GM23248 (cell line): ENCODE results near the gene CCL22. TPM values are rescaled to one million over a fixed set of nuclear protein-coding genes. Genes with fewer than 3 reads are reported as not detected.

Source experiments
- DNase-seq: peaks from one replicate; pipeline ENCODE4 v3.0.0-alpha.2; 2015
- H2AFZ ChIP-seq: fragments of 200-600 bp; sonication (generic); 2 replicates; pipeline ENCODE4 v1.6.1; 2016; ENCODE audit warnings: antibody characterized with exemption
- H3F3A ChIP-seq: fragments of 200-600 bp; sonication (generic); 2 replicates; pipeline ENCODE4 v1.6.1; 2016; ENCODE audit warnings: mild to moderate bottlenecking, antibody characterized with exemption, mixed run types; ENCODE audit not compliant: insufficient read depth
- H3K27ac ChIP-seq: fragments of 200-600 bp; sonication (generic); 2 replicates; pipeline ENCODE4 v1.5.1; 2016; ENCODE audit warnings: mild to moderate bottlenecking
- H3K27me3 ChIP-seq: fragments of 200-600 bp; sonication (generic); replicated peaks from 2 replicates; pipeline ENCODE4 v1.6.1; 2016; ENCODE audit warnings: mild to moderate bottlenecking; ENCODE audit not compliant: insufficient read depth
- H3K36me3 ChIP-seq: fragments of 200-600 bp; sonication (generic); 2 replicates; pipeline ENCODE4 v1.6.1; 2016; ENCODE audit warnings: low read depth, mild to moderate bottlenecking
- H3K4me1 ChIP-seq: fragments of 200-600 bp; sonication (generic); 2 replicates; pipeline ENCODE4 v1.6.1; 2016; ENCODE audit warnings: mild to moderate bottlenecking; ENCODE audit not compliant: insufficient read depth
- H3K4me2 ChIP-seq: fragments of 200-600 bp; sonication (generic); one replicate; pipeline ENCODE4 v1.6.1; 2016; ENCODE audit warnings: mild to moderate bottlenecking; ENCODE audit not compliant: unreplicated experiment
- H3K4me3 ChIP-seq: fragments of 200-600 bp; sonication (generic); 2 replicates; pipeline ENCODE4 v1.5.1; 2016; ENCODE audit warnings: mild to moderate bottlenecking
- H3K79me2 ChIP-seq: fragments of 200-600 bp; sonication (generic); 2 replicates; pipeline ENCODE4 v1.6.1; 2016; ENCODE audit warnings: mild to moderate bottlenecking; ENCODE audit not compliant: insufficient read depth
- H3K9ac ChIP-seq: fragments of 200-600 bp; sonication (generic); 2 replicates; pipeline ENCODE4 v1.6.1; 2016; ENCODE audit warnings: mild to moderate bottlenecking
- H3K9me2 ChIP-seq: fragments of 200-600 bp; sonication (generic); 2 replicates; pipeline ENCODE4 v1.6.1; 2016; ENCODE audit warnings: mixed run types, mild to moderate bottlenecking, moderate library complexity; ENCODE audit not compliant: insufficient read depth
- H3K9me3 ChIP-seq: fragments of 200-600 bp; sonication (generic); one replicate; pipeline ENCODE4 v1.6.1; 2017; ENCODE audit warnings: low read depth
- H4K20me1 ChIP-seq: fragments of 200-600 bp; sonication (generic); 2 replicates; pipeline ENCODE4 v1.6.0; 2016; ENCODE audit not compliant: insufficient read depth
- EZH2 ChIP-seq: fragments of 200-600 bp; sonication (generic); IDR thresholded peaks from 2 replicates; pipeline ENCODE4 v1.6.1; 2018; ENCODE audit warnings: antibody characterized with exemption, mild to moderate bottlenecking; ENCODE audit not compliant: insufficient read depth, poor library complexity, severe bottlenecking
- EZH2phosphoT487 ChIP-seq: fragments of 200-600 bp; sonication (generic); IDR thresholded peaks from 2 replicates; pipeline ENCODE4 v1.6.1; 2018; ENCODE audit warnings: antibody characterized with exemption, moderate library complexity, mild to moderate bottlenecking, low read depth; ENCODE audit not compliant: insufficient read depth
- WGBS, 2 experiments: methylation state at CpG; one replicate each; pipeline ENCODE4 v1.1.6; 2015 to 2017; ENCODE audit warnings: low lambda C conversion rate in 2 of 2, low coverage in 1 of 2; ENCODE audit errors: missing lambda C conversion rate in 2 of 2; 5-methylcytosine and 5-hydroxymethylcytosine counted together
- in situ Hi-C: fragments of 300-500 bp; cut with MboI; formaldehyde crosslinking; loops from 2 replicates; pipeline ENCODE4 v1.15.0; 2020
- polyA plus RNA-seq: library from polyadenylated mRNA; unstranded; fragments of >200 nt; fragmentation: Nextera tagmentation; extraction: Ambion mirVana; gene quantifications from 2 replicates; pipeline ENCODE4 v1.2.1, GENCODE V29; 2016
- total RNA-seq: library from RNA; depleted of rRNA; stranded (reverse); fragments of >200 nt; shearing (Covaris generic); gene quantifications from 2 replicates; pipeline ENCODE4 v1.2.3, GENCODE V29; 2014

CCL22 gene
- total and polyA plus RNA-seq, 2 experiments from 2014 or later: 0.10 TPM; not detected in 1

- Histone ChIP-seq H3K79me2 (no peaks in the 10 kb centered on the region), H3K4me1 (no peaks in the 10 kb centered on the region), H3K9me3 (no peaks in the 10 kb centered on the region), H3F3A (no peaks in the 10 kb centered on the region), H3K36me3 (no peaks in the 10 kb centered on the region), H3K27me3 (no peaks in the 10 kb centered on the region; the same call in 1 of the 2 replicates), H3K27ac (no peak within 1 kb of the TSS), H4K20me1 (no peaks in the 10 kb centered on the region), H3K4me2 (no peak within 1 kb of the TSS), H3K9me2 (no peaks in the 10 kb centered on the region), H2AFZ (no peak within 1 kb of the TSS), H3K9ac (no peak within 1 kb of the TSS), H3K4me3 (no peak within 1 kb of the TSS)
- no peak for TF ChIP-seq EZH2phosphoT487
- TF ChIP-seq EZH2: no peak
- 68 to 70% methylated on average over 17 of the region's 17 CpGs for WGBS, 2 experiments
- no peak for DNase-seq
- in situ Hi-C loops: no loop called here
These were observed 45.6 kb downstream of the CCL22 start, which contains the start of gene CCL17 for GRCh38 chr16:57403965-57404817. CCL17 (plus strand) TSS chr16:57404767; CDS start chr16:57413933, 9,166 bp downstream.

- Histone ChIP-seq H3K9me3 (no peaks in the 10 kb centered on the region), H3K36me3 (no peaks in the 10 kb centered on the region), H3K27me3 (no peaks in the 10 kb centered on the region; the same call in 1 of the 2 replicates), H3K4me3 (no peak overlapping the region), H3K9me2 (no peaks in the 10 kb centered on the region), H3K4me2 (no peak overlapping the region), H3K9ac (no peak overlapping the region), H4K20me1 (no peaks in the 10 kb centered on the region), H3K27ac (no peak overlapping the region), H2AFZ (no peak overlapping the region), H3K4me1 (no peaks in the 10 kb centered on the region), H3K79me2 (no peaks in the 10 kb centered on the region), H3F3A (no peaks in the 10 kb centered on the region)
- WGBS, 2 experiments: 32 to 35% methylated on average over 3 of the region's 3 CpGs
- in situ Hi-C loops: no loop called here
- DNase-seq: peak; percentile 23
- TF ChIP-seq EZH2phosphoT487 (no peak), EZH2 (no peak)
These were observed 46.5 kb downstream of the CCL22 start for GRCh38 chr16:57405097-57405496.

- Histone ChIP-seq H2AFZ (no peak overlapping the region), H3K4me1 (no peaks in the 10 kb centered on the region), H3K4me3 (no peak overlapping the region), H3F3A (no peaks in the 10 kb centered on the region), H4K20me1 (no peaks in the 10 kb centered on the region), H3K79me2 (no peaks in the 10 kb centered on the region), H3K27me3 (peaks cover 12% of the 10 kb centered on the region; the same call in 1 of the 2 replicates), H3K9me2 (no peaks in the 10 kb centered on the region), H3K4me2 (no peak overlapping the region), H3K9ac (no peak overlapping the region), H3K9me3 (no peaks in the 10 kb centered on the region), H3K36me3 (no peaks in the 10 kb centered on the region), H3K27ac (no peak overlapping the region)
- 59 to 78% methylated on average over 2 of the region's 2 CpGs for WGBS, 2 experiments
- DNase-seq: no peak
- in situ Hi-C loops: no loop called here
- TF ChIP-seq EZH2 (no peak), EZH2phosphoT487 (no peak)
These were observed 48.3 kb downstream of the CCL22 start for GRCh38 chr16:57406881-57407280.

GRCh38 chr16:57407521-57408353 is 49.2 kb downstream of the CCL22 start:
- H3K4me3 ChIP-seq: no peak overlapping the region
- no peak overlapping the region for H3K9ac ChIP-seq
- H3K79me2 ChIP-seq: no peaks in the 10 kb centered on the region
- no peaks in the 10 kb centered on the region for H3K9me3 ChIP-seq
- H2AFZ ChIP-seq: no peak overlapping the region
- no peak for DNase-seq
- H3K4me1 ChIP-seq: no peaks in the 10 kb centered on the region
- no peaks in the 10 kb centered on the region for H3K36me3 ChIP-seq
- H3F3A ChIP-seq: no peaks in the 10 kb centered on the region
- H4K20me1 ChIP-seq: no peaks in the 10 kb centered on the region
- H3K4me2 ChIP-seq: no peak overlapping the region
- H3K9me2 ChIP-seq: no peaks in the 10 kb centered on the region
- in situ Hi-C loops: no loop called here
- 44 to 61% methylated on average over 5 of the region's 5 CpGs for WGBS, 2 experiments
- peaks cover 16% of the 10 kb centered on the region for H3K27me3 ChIP-seq
- H3K27ac ChIP-seq: no peak overlapping the region
- TF ChIP-seq EZH2phosphoT487: no peak
- TF ChIP-seq EZH2: no peak
